ENCODE results near the gene PROB1. TPM values are rescaled to one million over a fixed set of nuclear protein-coding genes. Genes with fewer than 3 reads are reported as not detected.

PROB1 gene
- total and polyA plus RNA-seq, 2 of the 13 experiments (the other 11 are each of a cell fraction or from before 2014, with no cell fraction given) = 0.69 to 1.1 TPM

GRCh38 chr5:139417214-139417613, 22.3 kb upstream of the PROB1 start (continued):
- no peak for TF ChIP-seq ZNF530 (CRISPR knock-in tag; IDR thresholded peaks at IDR 0.05; ENCODE audit: low read depth)
- no peak for TF ChIP-seq HNRNPLL (IDR thresholded peaks at IDR 0.05; ENCODE audit: low read depth, low read length, poor library complexity, severe bottlenecking)
- TF ChIP-seq SP5 (CRISPR knock-in tag; IDR thresholded peaks at IDR 0.05; ENCODE audit: borderline replicate concordance, low read depth) = no peak
- no peak for TF ChIP-seq REST (IDR thresholded peaks at IDR 0.05; ENCODE audit: borderline replicate concordance in 1 of 2, low read depth in 1 of 2, low read length in 2 of 2)
- 0 out of 2 replicates have a peak, but pooled peaks have one; percentile 44 for TF ChIP-seq PAXIP1 (CRISPR knock-in tag; conservative IDR thresholded peaks at IDR 0.05)
- TF ChIP-seq ARID4A (CRISPR knock-in tag; IDR thresholded peaks at IDR 0.05; ENCODE audit: borderline replicate concordance) = no peak
- no peak for TF ChIP-seq PAWR (CRISPR knock-in tag; IDR thresholded peaks at IDR 0.05; ENCODE audit: borderline replicate concordance)
